ENCODE data around the gene ATP2B3. TPM values are rescaled to one million over a fixed set of nuclear protein-coding genes. Genes with fewer than 3 reads are reported as not detected.

Gene ATP2B3
- total and polyA plus RNA-seq, 9 of the 15 experiments (the other 6 are each of a cell fraction or from before 2014, with no cell fraction given): 0.04 TPM; not detected in 8

DNA sequence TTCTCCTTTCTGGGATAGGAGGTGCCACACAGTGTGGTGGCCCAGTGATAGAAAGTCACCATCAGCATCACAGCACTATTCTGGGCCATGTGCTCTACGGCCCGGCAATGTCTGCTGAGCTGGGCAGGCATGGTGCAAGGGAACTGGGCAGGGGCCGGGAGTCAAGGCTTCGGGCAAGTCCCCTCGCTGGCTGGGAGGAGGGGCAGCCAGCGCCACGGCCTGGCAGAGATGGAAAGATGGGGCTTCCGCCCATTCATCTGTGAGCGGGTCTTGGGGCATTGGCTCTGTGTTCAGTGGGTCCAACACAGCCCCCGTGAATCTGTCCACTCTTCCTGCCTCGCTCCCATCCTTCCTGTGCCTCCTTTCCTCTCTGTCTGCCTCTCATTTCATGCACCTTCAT, 7.1 kb upstream of the ATP2B3 start:
- FAIRE-seq: no peak
- 7% methylated on average over 7 of the region's 11 CpGs for WGBS (ENCODE audit: insufficient coverage, low coverage, missing lambda C conversion rate)
- no peak for DNase-seq (ENCODE audit: extremely low read depth in 1 of 4, low spot score in 3 of 4)
- Histone ChIP-seq H3K9me3 (replicated peaks; ENCODE audit: control insufficient read depth, insufficient read depth, low read depth, low read length) (no peaks in the 10 kb centered on the region), H3K4me3 (no peak overlapping the region), H3K9ac (ENCODE audit: insufficient read depth in 1 of 2, low read depth in 2 of 2, low read length in 2 of 2) (no peak overlapping the region), H3K79me2 (ENCODE audit: control insufficient read depth, insufficient read depth, low read length) (no peaks in the 10 kb centered on the region), H4K20me1 (replicated peaks; ENCODE audit: control insufficient read depth, insufficient read depth, low read length) (no peaks in the 10 kb centered on the region), H3K9me1 (ENCODE audit: control insufficient read depth, insufficient read depth, low read length) (no peaks in the 10 kb centered on the region), H2AFZ (ENCODE audit: low read depth, low read length) (no peak overlapping the region), H3K36me3 (ENCODE audit: control insufficient read depth, insufficient read depth, low read length) (no peaks in the 10 kb centered on the region), H3K4me1 (replicated peaks in 1 of 2; ENCODE audit: control insufficient read depth in 2 of 2, insufficient read depth in 2 of 2, low read length in 2 of 2) (peaks cover 0 to 12% of the 10 kb centered on the region in 2 experiments; a peak in 2 of 5 replicates), H3K4me2 (ENCODE audit: insufficient read depth, low read length) (no peak overlapping the region), H3K27me3 (ENCODE audit: control insufficient read depth in 2 of 2, insufficient read depth in 2 of 2, low read length in 2 of 2) (peaks cover 0 to 36% of the 10 kb centered on the region in 2 experiments; a peak in 2 of 5 replicates), H3K27ac (ENCODE audit: extremely low read depth, low read depth, low read length) (no peak overlapping the region)
- no TSS peak for BruUV-seq (replicated peaks)
- ChIA-PET CTCF (ENCODE audit: low intra/inter-chr PET ratio) (no interaction called here), POLR2A (no interaction called here)
- intact Hi-C loops (cut with micrococcal nuclease): no loop called here
- in situ Hi-C loops (cut with MboI): no loop called here
- no peak for ATAC-seq
- TF ChIP-seq, protein P1, sequence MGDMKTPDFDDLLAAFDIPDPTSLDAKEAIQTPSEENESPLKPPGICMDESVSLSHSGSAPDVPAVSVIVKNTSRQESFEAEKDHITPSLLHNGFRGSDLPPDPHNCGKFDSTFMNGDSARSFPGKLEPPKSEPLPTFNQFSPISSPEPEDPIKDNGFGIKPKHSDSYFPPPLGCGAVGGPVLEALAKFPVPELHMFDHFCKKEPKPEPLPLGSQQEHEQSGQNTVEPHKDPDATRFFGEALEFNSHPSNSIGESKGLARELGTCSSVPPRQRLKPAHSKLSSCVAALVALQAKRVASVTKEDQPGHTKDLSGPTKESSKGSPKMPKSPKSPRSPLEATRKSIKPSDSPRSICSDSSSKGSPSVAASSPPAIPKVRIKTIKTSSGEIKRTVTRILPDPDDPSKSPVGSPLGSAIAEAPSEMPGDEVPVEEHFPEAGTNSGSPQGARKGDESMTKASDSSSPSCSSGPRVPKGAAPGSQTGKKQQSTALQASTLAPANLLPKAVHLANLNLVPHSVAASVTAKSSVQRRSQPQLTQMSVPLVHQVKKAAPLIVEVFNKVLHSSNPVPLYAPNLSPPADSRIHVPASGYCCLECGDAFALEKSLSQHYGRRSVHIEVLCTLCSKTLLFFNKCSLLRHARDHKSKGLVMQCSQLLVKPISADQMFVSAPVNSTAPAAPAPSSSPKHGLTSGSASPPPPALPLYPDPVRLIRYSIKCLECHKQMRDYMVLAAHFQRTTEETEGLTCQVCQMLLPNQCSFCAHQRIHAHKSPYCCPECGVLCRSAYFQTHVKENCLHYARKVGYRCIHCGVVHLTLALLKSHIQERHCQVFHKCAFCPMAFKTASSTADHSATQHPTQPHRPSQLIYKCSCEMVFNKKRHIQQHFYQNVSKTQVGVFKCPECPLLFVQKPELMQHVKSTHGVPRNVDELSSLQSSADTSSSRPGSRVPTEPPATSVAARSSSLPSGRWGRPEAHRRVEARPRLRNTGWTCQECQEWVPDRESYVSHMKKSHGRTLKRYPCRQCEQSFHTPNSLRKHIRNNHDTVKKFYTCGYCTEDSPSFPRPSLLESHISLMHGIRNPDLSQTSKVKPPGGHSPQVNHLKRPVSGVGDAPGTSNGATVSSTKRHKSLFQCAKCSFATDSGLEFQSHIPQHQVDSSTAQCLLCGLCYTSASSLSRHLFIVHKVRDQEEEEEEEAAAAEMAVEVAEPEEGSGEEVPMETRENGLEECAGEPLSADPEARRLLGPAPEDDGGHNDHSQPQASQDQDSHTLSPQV (IDR thresholded peaks at IDR 0.05): no peak
- no peak for TF ChIP-seq EWSR1 (IDR thresholded peaks at IDR 0.05; ENCODE audit: borderline replicate concordance, low read depth, partially characterized antibody)

Data from K562 (cell line).